Peyer's patch (tissue), 4 donors: ENCODE data around the gene EGFLAM.

Experiments used
- POLR2A ChIP-seq, 2 donors: fragments of 450-650 bp; IDR thresholded peaks; one replicate each; pipeline ENCODE4 v1.5.1; 2017; ENCODE audit warnings: antibody characterized with exemption in 2 of 2, mild to moderate bottlenecking in 2 of 2, moderate library complexity in 2 of 2
- TF ChIP-seq, protein P1 (sequence below), 6 experiments: fragments of 450-650 bp in 4 of 6; fragments of 200-600 bp in 2 of 6; sonication (generic) in 1 of 6; IDR thresholded peaks; one replicate each; pipeline ENCODE4 v1.5.1; 2017 to 2019; ENCODE audit warnings: antibody characterized with exemption in 6 of 6, mild to moderate bottlenecking in 3 of 6, moderate library complexity in 1 of 6

DNA sequence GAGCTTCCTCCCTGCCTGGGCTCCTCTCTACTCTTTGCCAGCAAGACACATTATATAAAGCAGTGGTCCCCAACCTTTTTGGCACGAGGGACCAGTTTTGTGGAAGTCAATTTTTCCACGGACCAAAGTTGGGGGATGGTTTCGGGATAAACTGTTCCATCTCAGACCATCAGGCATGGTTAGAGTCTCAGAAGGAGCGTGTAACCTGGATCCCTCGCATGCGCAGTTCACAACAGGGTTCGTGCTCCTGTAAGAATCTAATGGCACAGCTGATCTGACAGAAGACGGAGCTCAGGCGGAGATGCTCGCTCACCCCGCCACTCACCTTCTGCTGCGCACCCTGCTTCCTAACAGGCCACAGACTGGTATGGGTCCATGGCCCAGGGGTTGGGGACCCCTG is 155.3 kb downstream of the EGFLAM start:
- TF ChIP-seq, protein P1, sequence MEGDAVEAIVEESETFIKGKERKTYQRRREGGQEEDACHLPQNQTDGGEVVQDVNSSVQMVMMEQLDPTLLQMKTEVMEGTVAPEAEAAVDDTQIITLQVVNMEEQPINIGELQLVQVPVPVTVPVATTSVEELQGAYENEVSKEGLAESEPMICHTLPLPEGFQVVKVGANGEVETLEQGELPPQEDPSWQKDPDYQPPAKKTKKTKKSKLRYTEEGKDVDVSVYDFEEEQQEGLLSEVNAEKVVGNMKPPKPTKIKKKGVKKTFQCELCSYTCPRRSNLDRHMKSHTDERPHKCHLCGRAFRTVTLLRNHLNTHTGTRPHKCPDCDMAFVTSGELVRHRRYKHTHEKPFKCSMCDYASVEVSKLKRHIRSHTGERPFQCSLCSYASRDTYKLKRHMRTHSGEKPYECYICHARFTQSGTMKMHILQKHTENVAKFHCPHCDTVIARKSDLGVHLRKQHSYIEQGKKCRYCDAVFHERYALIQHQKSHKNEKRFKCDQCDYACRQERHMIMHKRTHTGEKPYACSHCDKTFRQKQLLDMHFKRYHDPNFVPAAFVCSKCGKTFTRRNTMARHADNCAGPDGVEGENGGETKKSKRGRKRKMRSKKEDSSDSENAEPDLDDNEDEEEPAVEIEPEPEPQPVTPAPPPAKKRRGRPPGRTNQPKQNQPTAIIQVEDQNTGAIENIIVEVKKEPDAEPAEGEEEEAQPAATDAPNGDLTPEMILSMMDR (IDR thresholded peaks at IDR 0.05) = no peak
- no peak for TF ChIP-seq POLR2A (IDR thresholded peaks at IDR 0.05)
